ENCODE data around the gene LUZP1.

DNA sequence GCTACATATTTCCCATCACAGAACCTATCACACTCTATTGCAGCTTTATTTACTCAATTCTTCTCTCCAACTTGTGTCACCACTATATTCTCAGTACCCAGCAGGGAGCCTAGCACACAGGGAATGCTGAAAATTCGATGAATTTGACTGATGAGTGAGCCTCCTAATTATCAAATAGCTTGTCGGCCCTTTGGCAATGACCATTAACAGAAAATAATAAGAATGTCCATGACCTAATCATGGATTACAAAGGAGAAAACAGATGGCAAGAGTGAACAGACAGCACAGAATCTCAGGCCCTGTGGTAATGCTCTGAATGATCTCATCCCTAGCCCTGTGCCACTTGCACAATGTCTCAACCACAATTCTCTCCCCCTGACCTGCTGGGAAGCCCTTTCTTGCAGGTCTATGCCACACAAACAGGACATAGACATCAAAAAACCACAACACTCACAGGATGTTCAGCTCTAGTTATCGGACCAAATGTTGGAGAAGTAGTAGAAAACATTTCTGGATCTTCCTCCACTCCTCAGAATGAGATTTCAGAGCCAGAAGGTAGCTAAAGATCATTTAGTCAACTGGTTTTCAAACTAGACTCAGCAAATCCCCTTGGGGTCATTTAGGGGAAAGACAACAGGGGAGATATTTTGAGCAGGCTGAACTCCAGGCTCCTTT lies 68.4 kb downstream of the LUZP1 start:
- TF ChIP-seq EGR1 (IDR thresholded peaks at IDR 0.05), result no peak
- no peak for TF ChIP-seq YY1 (IDR thresholded peaks at IDR 0.05; ENCODE audit: low read depth)
- no peak for TF ChIP-seq REST (IDR thresholded peaks at IDR 0.05; ENCODE audit: low read depth)
- TF ChIP-seq RAD21 (IDR thresholded peaks at IDR 0.05; ENCODE audit: low read depth), result no peak
- TF ChIP-seq EP300 (IDR thresholded peaks at IDR 0.05; ENCODE audit: borderline replicate concordance), result no peak
- TF ChIP-seq TEAD4 (IDR thresholded peaks at IDR 0.05), result peak; percentile 91
- TF ChIP-seq MAX (IDR thresholded peaks at IDR 0.05), result no peak
- no peak for TF ChIP-seq FOXM1 (IDR thresholded peaks at IDR 0.05; ENCODE audit: borderline replicate concordance, low read depth)
- no peak for TF ChIP-seq ZBTB7A (IDR thresholded peaks at IDR 0.05; ENCODE audit: low read depth)
- no peak for TF ChIP-seq CREB1 (IDR thresholded peaks at IDR 0.05; ENCODE audit: low read depth)
- no peak for TF ChIP-seq NFIC (IDR thresholded peaks at IDR 0.05)
- TF ChIP-seq TAF1 (IDR thresholded peaks at IDR 0.05; ENCODE audit: low read depth), result no peak
